IgD-negative memory B cell (primary cell): ENCODE measurements around the gene PTCHD4. TPM values are rescaled to one million over a fixed set of nuclear protein-coding genes. Genes with fewer than 3 reads are reported as not detected.
"Not testable (repeated sequence)": the region's sequence is repeated elsewhere in the genome, so short reads cannot be mapped to it uniquely, and the experiment has no call there.

Experiments used
- H3K27ac Mint-ChIP-seq, 3 donors: one replicate each; pipeline ENCODE4 v1.8.0; 2020 to 2022; ENCODE audit warnings: mild to moderate bottlenecking in 3 of 3, mixed read lengths in 3 of 3, moderate library complexity in 1 of 3
- H3K27me3 Mint-ChIP-seq: one replicate; pipeline ENCODE4 v1.8.0; 2021; ENCODE audit warnings: mixed read lengths
- H3K36me3 Mint-ChIP-seq: one replicate; pipeline ENCODE4 v1.8.0; 2020; ENCODE audit warnings: mild to moderate bottlenecking, mixed read lengths
- H3K4me1 Mint-ChIP-seq, 3 donors: one replicate each; pipeline ENCODE4 v1.8.0; 2020 to 2022; ENCODE audit warnings: mixed read lengths in 3 of 3, mild to moderate bottlenecking in 1 of 3
- H3K4me3 Mint-ChIP-seq, 4 donors: one replicate each; pipeline ENCODE4 v1.8.0; 2020 to 2022; ENCODE audit warnings: mild to moderate bottlenecking in 4 of 4, mixed read lengths in 4 of 4, moderate library complexity in 3 of 4
- H3K9me3 Mint-ChIP-seq, 3 donors: one replicate each; pipeline ENCODE4 v1.8.0; 2020 to 2021; ENCODE audit warnings: mixed read lengths in 3 of 3, mild to moderate bottlenecking in 1 of 3
- polyA plus RNA-seq: library from polyadenylated mRNA; unstranded; fragments of 300-500 nt; fragmentation: Illumina TruSeq; gene quantifications from one replicate; pipeline ENCODE4 v1.2.3, GENCODE V29; 2021

PTCHD4 gene
- not detected for polyA plus RNA-seq

DNA sequence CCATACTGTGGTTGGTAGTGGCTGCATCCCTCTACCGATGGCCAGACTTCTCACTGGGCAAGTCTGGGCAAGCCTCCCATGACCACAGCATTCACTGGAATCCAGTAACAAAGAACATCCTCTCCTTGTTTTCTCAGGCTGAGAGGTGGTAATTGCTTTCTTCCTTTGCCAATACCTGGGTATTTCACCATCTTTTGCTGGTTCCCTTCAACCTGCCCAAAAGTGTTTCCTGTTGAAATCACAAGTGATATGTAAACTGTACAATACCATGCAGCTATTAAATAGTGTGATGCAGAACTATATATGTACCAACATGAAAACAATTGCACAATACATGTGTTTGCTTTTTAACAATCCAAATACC, at the start of gene PTCHD4:
TSS of gene PTCHD4 (minus strand) at position 55 of the 364 bp plus-strand sequence. CDS start 42,240 bp downstream, outside the sequence.
- Mint-ChIP-seq H3K36me3 (no peaks in the 10 kb centered on the region), H3K9me3 (no peaks in the 10 kb centered on the region), H3K27me3 (no peaks in the 10 kb centered on the region), H3K4me3 (no peak within 1 kb of the TSS), H3K4me1 (no peaks in the 10 kb centered on the region), H3K27ac (no peak within 1 kb of the TSS)

- no peak overlapping the region for H3K4me3 Mint-ChIP-seq
- no peak overlapping the region for H3K27ac Mint-ChIP-seq
- H3K4me1 Mint-ChIP-seq, result no peaks in the 10 kb centered on the region
- no peaks in the 10 kb centered on the region for H3K27me3 Mint-ChIP-seq
- peaks cover 8 to 16% (median 16%) of the 10 kb centered on the region in 3 donors for H3K9me3 Mint-ChIP-seq
- H3K36me3 Mint-ChIP-seq, result no peaks in the 10 kb centered on the region
Observed at GRCh38 chr6:48151142-48151541, 40.1 kb upstream of the PTCHD4 start.

DNA sequence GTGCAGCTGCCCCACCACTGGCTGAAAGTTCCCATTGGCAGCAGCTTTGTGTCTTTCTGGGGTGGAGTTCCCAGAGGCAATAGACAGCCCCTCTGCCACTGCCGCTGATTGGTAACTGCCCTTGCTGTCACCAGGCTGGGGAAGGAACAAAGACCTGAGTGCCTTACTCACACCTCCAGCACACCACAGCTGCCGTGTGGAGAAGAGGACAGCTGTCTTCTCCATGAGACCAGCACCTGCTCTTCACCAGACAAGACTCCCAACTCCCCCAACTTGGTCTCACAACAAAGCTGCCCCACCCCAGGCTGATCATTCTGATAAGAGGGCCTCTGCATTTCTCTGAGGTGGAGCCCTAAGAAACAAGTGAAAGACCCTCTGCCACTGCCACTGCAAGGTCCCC, 39.7 kb upstream of the PTCHD4 start:
- no peak overlapping the region for H3K27ac Mint-ChIP-seq
- H3K36me3 Mint-ChIP-seq, result no peaks in the 10 kb centered on the region
- no peaks in the 10 kb centered on the region for H3K27me3 Mint-ChIP-seq
- peaks cover 8 to 16% (median 14%) of the 10 kb centered on the region in 3 donors for H3K9me3 Mint-ChIP-seq
- no peak overlapping the region for H3K4me3 Mint-ChIP-seq
- H3K4me1 Mint-ChIP-seq, result no peaks in the 10 kb centered on the region

DNA sequence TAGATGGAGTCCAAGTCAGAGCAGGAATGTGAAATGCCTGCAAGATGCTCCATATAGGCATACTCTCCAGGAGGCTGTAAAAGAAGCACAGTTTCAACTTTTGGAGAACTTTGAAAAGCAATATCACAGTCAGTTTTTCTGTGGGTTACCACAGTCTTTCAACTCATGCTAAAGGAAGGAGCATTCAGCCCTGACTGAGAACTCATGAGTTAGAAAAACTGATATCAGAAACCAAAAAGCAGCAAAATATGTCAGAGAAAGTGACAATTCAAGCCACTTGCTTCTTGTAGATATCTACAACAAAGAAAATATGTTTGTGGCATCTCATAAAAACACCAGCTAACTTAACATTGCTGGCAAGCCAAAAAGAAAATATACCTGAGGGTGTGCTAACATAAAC, 36.1 kb upstream of the PTCHD4 start:
- no peaks in the 10 kb centered on the region for H3K27me3 Mint-ChIP-seq
- H3K9me3 Mint-ChIP-seq, result peaks cover 0 to 10% (median 8%) of the 10 kb centered on the region in 3 donors
- H3K27ac Mint-ChIP-seq, result no peak overlapping the region
- H3K36me3 Mint-ChIP-seq, result no peaks in the 10 kb centered on the region
- no peak overlapping the region for H3K4me3 Mint-ChIP-seq
- no peaks in the 10 kb centered on the region for H3K4me1 Mint-ChIP-seq

GRCh38 chr6:48144021-48144420, 33.0 kb upstream of the PTCHD4 start:
- Mint-ChIP-seq H3K36me3 (no peaks in the 10 kb centered on the region), H3K4me1 (no peaks in the 10 kb centered on the region), H3K27ac (no peak overlapping the region), H3K27me3 (no peaks in the 10 kb centered on the region), H3K4me3 (no peak overlapping the region), H3K9me3 (peaks cover 0 to 5% (median 2%) of the 10 kb centered on the region in 3 donors)

GRCh38 chr6:48141975-48142374, 31.0 kb upstream of the PTCHD4 start:
- H3K4me1 Mint-ChIP-seq, result no peaks in the 10 kb centered on the region
- H3K4me3 Mint-ChIP-seq, result no peak overlapping the region
- no peaks in the 10 kb centered on the region for H3K27me3 Mint-ChIP-seq
- H3K36me3 Mint-ChIP-seq, result no peaks in the 10 kb centered on the region
- H3K9me3 Mint-ChIP-seq, result peaks cover 0 to 3% (median 0%) of the 10 kb centered on the region in 3 donors
- H3K27ac Mint-ChIP-seq, result no peak overlapping the region

DNA sequence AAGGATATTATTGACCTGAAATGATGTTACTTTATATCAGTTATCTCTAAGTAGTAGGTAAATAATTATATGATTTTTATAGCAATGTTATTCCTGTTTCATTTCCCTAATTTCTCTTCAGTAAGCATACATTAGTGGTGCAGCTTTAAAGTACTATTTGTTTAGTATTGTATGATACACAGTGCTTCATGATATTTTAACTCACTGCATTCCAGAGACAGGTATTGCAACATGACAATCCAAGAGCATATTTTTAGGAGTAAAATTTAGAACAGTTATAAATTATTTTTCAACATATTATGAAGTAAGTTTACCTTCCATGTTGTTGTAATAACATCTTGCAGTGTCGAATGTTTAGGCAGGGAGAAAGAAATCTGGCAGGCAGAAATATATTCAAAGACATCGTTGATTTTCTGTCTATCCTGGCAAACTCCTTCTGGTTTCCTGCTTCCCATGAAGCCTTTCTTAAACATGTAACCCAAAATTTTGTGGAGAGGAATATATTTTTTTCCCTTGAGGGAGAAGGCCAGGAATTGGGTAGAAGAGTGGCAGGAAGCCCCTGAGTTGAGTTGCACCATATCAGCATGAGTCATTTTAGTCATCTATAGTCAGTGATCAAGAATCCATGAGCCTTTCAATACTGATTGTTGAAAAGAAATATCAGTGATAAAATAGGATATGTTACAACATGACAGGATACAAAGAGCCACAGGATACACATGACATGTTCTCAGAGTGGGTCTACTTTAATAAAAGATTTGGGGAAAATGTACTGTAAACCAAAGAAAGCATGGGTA, 29.0 kb upstream of the PTCHD4 start:
- H3K27me3 Mint-ChIP-seq, result no peaks in the 10 kb centered on the region
- H3K27ac Mint-ChIP-seq, result no peak overlapping the region
- H3K36me3 Mint-ChIP-seq, result no peaks in the 10 kb centered on the region
- no peaks in the 10 kb centered on the region for H3K4me1 Mint-ChIP-seq
- peaks cover 0 to 9% (median 0%) of the 10 kb centered on the region in 3 donors for H3K9me3 Mint-ChIP-seq
- H3K4me3 Mint-ChIP-seq, result no peak overlapping the region

- peaks cover 0 to 9% (median 0%) of the 10 kb centered on the region in 3 donors for H3K9me3 Mint-ChIP-seq
- H3K4me3 Mint-ChIP-seq, result no peak overlapping the region
- no peak overlapping the region for H3K27ac Mint-ChIP-seq
- peaks cover 5% of the 10 kb centered on the region for H3K36me3 Mint-ChIP-seq
- no peaks in the 10 kb centered on the region for H3K27me3 Mint-ChIP-seq
- H3K4me1 Mint-ChIP-seq, result no peaks in the 10 kb centered on the region
Observed at GRCh38 chr6:48136856-48137255, 25.9 kb upstream of the PTCHD4 start.

DNA sequence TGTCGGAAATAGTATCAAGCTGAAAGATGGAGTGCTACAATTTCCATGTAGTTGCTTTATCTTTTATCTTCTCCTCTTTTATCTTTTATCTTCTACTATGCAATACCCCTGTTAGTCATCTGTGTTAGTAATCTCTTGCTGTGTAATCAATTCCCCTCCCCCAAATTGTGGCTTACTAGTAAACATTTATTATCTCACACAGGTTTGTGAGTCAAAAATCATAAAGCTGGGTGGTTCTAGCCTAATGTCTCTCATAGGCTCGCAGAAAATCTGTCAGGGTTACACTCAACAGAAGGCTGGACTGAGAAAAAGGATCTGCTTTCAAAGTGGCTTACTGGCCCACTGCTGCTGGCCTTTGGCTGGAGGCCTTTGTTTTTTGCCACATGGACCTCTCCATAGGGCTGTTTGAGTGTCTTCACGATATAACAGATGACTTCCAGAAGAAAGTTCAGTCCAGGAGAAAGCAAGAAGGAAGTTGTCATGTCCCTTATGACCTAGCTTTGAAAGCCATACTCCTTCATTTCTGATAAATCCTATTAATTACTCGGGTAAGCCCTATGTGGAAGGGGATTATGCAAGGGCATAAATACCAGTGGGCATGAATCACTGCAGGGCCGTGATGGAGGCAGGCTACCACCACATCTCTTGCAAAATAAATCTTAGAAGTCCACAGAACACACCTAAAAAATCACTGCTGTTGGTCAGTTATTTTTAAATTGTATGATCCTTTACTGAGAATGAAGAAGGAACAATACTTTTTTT, 24.5 kb upstream of the PTCHD4 start:
- no peaks in the 10 kb centered on the region for H3K27me3 Mint-ChIP-seq
- H3K9me3 Mint-ChIP-seq, result peaks cover 0 to 9% (median 1%) of the 10 kb centered on the region in 3 donors
- no peak overlapping the region for H3K4me3 Mint-ChIP-seq
- H3K36me3 Mint-ChIP-seq, result peaks cover 5% of the 10 kb centered on the region
- no peaks in the 10 kb centered on the region for H3K4me1 Mint-ChIP-seq
- H3K27ac Mint-ChIP-seq, result no peak overlapping the region

GRCh38 chr6:48134246-48134645, 23.2 kb upstream of the PTCHD4 start:
- peaks cover 0 to 9% (median 1%) of the 10 kb centered on the region in 3 donors for H3K9me3 Mint-ChIP-seq
- H3K27ac Mint-ChIP-seq, result no peak overlapping the region
- no peaks in the 10 kb centered on the region for H3K4me1 Mint-ChIP-seq
- H3K4me3 Mint-ChIP-seq, result no peak overlapping the region
- H3K36me3 Mint-ChIP-seq, result peaks cover 5% of the 10 kb centered on the region
- no peaks in the 10 kb centered on the region for H3K27me3 Mint-ChIP-seq

GRCh38 chr6:48123601-48124000, 12.6 kb upstream of the PTCHD4 start:
- H3K4me3 Mint-ChIP-seq, result no peak overlapping the region
- peaks cover 3% of the 10 kb centered on the region for H3K36me3 Mint-ChIP-seq
- peaks cover 0 to 7% (median 4%) of the 10 kb centered on the region in 3 donors for H3K9me3 Mint-ChIP-seq
- no peaks in the 10 kb centered on the region for H3K27me3 Mint-ChIP-seq
- no peaks in the 10 kb centered on the region for H3K4me1 Mint-ChIP-seq
- H3K27ac Mint-ChIP-seq, result no peak overlapping the region

DNA sequence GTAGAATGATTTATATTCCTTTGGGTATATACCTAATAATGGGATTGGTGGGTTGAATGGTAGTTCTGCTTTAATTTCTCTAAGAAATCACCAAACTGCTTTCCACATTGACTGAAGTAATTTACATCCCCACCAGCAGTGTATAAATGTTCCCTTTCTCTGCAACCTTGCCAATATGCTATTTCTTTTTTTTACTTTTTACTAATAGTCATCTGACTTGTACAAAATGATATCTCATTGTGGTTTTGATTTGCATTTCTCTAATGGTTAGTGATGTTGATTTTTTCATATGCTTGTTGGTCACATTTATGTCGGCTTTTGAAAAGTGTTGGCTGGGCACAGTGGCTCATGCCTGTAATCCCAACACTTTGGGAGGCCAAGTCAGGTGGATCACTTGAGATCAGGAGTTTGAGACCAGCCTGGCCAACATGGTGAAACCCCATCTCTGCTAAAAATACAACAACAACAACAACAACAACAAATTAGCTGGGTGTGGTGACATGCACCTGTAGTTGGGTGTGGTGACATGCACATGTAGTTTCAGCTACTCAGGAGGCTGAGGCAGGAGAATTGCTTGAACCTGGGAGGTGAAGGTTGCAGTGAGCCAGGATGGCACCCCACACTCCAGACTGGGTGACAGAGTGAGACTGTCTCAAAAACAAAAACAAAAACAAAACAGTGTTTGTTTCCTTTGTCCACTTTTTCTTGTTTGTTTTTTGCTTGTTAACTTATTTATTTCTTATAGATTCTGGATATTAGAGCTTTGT, 11.2 kb upstream of the PTCHD4 start:
- not testable (repeated sequence) for H3K27me3 Mint-ChIP-seq, H3K4me1 Mint-ChIP-seq, H3K4me3 Mint-ChIP-seq, H3K27ac Mint-ChIP-seq, H3K36me3 Mint-ChIP-seq, H3K9me3 Mint-ChIP-seq

DNA sequence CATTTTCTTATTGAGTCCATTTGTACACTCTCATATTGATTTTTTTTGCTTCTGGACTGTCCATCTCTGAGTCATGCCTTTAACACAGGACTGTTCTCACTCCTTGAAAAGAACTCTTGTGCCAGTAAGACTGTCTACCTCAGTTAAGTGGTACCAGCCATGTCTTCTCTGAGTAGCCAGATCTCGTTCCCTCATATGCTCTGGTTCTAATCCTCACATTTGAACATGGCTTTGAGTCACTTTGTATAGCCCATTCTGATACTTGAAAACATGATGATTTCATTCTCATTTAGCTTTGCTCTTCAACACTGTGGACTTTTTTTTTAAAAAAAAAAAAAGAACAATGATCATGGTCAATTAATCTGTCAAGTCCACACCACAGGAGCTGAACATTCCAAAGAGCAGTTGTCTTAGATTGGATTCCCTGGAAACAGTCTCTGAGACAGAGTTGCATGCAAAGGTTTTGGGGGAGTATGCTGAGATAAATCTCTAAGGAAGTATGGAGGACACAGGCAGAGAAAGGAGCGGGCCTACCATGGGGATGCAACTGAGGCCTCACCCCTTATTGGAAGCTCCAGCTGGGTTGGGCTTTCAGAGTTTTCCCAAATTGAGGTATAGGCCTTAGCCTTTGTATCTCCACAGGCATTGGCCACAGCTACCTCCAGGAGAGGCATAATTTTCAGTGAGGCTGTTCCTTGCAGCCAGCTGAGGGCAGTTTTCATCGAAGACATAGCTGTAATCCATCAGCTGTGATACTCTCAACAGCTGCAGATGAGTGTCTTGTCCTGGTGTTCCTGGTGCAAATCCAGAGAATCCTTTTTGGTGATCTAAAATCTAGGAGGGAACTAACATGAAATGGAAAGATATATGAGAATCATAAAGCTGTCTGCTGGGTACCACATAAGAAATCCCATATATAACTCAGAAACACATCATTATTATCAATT, 6.0 kb upstream of the PTCHD4 start:
- no peaks in the 10 kb centered on the region for H3K4me1 Mint-ChIP-seq
- peaks cover 0 to 4% (median 2%) of the 10 kb centered on the region in 3 donors for H3K9me3 Mint-ChIP-seq
- no peaks in the 10 kb centered on the region for H3K27me3 Mint-ChIP-seq
- no peak overlapping the region for H3K27ac Mint-ChIP-seq
- no peaks in the 10 kb centered on the region for H3K36me3 Mint-ChIP-seq
- no peak overlapping the region for H3K4me3 Mint-ChIP-seq

DNA sequence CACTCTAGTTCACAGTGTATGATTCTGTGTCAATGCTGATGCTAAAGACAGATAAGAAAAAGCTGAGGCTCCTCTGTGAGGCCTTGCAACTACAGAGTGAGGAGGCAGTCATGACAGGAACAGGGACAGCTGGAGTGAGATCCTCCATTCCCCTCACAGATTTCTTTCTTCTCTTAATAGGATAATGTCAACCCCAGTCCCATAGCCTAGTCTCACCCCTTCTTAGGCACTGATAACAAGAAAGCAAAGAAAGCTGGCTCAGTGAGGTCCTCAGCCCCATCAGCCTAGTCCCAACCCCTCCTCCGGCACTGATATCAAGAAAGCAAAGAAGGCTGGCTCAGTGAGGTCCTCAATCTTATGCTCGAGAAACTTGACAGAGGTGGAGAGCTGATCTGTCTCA, 2.1 kb upstream of the PTCHD4 start:
- H3K36me3 Mint-ChIP-seq, result no peaks in the 10 kb centered on the region
- H3K4me1 Mint-ChIP-seq, result no peaks in the 10 kb centered on the region
- H3K27me3 Mint-ChIP-seq, result no peaks in the 10 kb centered on the region
- no peak overlapping the region for H3K4me3 Mint-ChIP-seq
- H3K27ac Mint-ChIP-seq, result no peak overlapping the region
- H3K9me3 Mint-ChIP-seq, result no peaks in the 10 kb centered on the region
